GM12872 (cell line): ENCODE results near the gene PCDH9.

Experiments used
- CTCF ChIP-seq: IDR thresholded peaks from 3 replicates; pipeline ENCODE4 v1.5.1; 2011; ENCODE audit warnings: low read depth, mild to moderate bottlenecking, low read length, moderate library complexity; ENCODE audit not compliant: insufficient read depth

PCDH9 gene

GRCh38 chr13:67228916-67229315, 1.2 kb downstream of the PCDH9 start:
- TF ChIP-seq CTCF: no peak

GRCh38 chr13:67228031-67228430, 2.1 kb downstream of the PCDH9 start:
- no peak for TF ChIP-seq CTCF

- TF ChIP-seq CTCF: no peak
These were observed 2.8 kb downstream of the PCDH9 start for GRCh38 chr13:67227131-67227983.

- no peak for TF ChIP-seq CTCF
These were observed 3.4 kb downstream of the PCDH9 start for GRCh38 chr13:67226696-67227095.

GRCh38 chr13:67225252-67226159, 4.6 kb downstream of the PCDH9 start:
- no peak for TF ChIP-seq CTCF

- peak; percentile 49 for TF ChIP-seq CTCF
These were observed 5.8 kb downstream of the PCDH9 start for GRCh38 chr13:67224148-67224846.

- TF ChIP-seq CTCF: no peak
These were observed 6.4 kb downstream of the PCDH9 start for GRCh38 chr13:67223742-67224141.
